Stimulated activated CD8-positive, alpha-beta memory T cell treated with anti-CD3 and anti-CD28 coated beads, Interleukin-7, amount 100 ng/mL, for 24 hours (primary cell): ENCODE data around the gene THUMPD1.
"Not testable (repeated sequence)": the region's sequence is repeated elsewhere in the genome, so short reads cannot be mapped to it uniquely, and the experiment has no call there.

Experiments
- DNase-seq: peaks from one replicate; pipeline ENCODE4 v3.0.0-alpha.2; 2020; ENCODE audit warnings: low read depth

THUMPD1 gene

GRCh38 chr16:20747030-20747816 is 5.6 kb upstream of the THUMPD1 start:
- DNase-seq = no peak

DNA sequence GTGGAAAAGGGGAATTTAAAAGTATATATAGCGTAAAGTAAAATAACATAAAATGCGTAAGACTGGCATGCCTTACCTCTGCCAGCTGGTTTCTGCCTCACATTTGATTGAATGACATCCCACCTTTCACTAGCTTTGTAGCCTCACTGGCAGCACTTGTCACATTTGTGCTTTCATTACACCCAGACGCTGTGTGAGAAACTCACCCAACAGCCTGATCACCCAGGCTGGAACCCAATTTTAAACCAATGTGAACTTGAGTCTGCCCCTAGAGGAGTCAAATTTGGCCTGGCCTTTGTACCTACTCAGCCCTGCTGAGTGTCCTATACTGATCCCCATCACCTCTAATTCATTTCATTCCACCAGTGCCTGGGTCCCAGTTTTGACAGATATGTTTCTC is 4.8 kb upstream of the THUMPD1 start:
- no peak for DNase-seq

- no peak for DNase-seq
Observed at GRCh38 chr16:20744922-20745440, 3.4 kb upstream of the THUMPD1 start.

DNA sequence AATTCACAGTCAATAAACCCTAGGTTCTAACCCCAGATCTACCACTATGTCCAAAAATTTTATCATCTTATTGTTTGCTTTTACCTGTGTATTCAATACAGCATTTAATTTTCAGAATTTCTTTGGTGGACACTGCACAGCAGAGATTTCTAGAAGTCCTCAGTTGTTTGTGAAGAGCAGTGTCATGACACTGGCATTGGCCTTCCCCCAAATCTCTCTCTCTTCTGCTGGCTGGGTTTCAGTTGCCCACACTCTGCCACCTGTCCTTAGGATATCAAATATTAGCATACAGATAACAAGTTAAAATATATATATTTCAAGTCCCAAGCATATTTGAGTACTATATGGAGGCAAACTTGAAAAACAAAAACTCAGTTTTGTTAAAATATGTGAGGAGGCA is 2.0 kb upstream of the THUMPD1 start:
- no peak for DNase-seq

- peak; percentile 82 for DNase-seq
Observed at GRCh38 chr16:20740901-20741521, 607 bp downstream of the THUMPD1 start.

DNA sequence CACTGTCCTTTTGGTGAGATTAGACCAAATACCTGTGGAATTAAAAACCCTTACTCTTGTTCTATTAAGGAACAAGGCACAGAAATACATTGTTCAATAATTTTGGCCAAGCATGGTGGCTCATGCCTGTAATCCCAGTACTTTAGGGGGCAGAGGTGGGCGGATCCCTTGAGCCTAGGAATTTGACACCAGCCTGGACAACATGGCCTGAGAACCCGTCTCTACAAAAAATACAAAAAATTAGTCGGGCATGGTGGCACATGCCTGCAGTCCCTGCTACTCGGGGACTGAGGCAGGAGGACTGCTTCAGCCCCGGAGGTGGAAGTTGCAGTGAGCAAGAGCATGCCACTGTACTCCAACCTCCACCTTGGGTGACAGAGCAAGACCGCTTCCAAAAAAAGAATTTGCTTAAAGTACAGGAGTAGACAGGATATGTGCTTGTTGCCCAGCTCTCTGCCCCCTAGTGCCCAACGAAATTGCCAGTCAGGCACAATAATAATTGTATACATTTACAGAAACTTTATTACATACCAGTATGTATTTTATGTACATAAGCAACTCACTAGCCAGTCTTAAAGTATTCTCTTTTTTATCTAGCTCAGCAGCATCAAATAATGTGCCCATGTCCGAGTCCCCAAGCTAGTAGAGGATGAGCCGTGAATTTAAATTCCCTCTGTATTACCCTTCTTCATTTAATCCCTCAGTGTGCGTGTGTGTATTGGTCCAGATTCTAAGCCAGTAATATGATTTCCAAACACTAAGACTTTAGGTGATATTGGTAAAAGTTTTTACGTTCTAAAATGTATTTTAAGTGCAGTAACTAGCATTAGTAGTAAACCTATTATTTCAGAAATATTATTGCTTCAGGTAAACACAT is 1.4 kb downstream of the THUMPD1 start:
- no peak for DNase-seq

DNA sequence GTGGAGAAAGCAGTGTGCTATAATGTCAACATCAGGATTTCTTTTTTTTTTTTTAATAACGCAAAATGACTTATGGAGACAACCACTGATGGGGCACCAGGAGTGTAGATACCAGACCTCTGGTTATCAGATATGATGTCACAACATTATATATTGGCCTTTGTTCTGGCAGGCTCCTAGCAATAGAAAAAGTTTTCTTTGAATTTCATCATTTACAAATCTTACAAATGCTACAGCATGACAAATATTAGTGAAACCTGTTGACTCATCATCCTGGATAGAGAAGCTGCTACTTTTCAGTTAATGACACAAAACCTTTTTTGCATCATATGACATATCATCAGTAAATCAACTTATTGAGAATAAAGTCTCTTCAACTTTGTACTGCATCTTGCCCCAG is 6.1 kb downstream of the THUMPD1 start:
- no peak for DNase-seq

DNA sequence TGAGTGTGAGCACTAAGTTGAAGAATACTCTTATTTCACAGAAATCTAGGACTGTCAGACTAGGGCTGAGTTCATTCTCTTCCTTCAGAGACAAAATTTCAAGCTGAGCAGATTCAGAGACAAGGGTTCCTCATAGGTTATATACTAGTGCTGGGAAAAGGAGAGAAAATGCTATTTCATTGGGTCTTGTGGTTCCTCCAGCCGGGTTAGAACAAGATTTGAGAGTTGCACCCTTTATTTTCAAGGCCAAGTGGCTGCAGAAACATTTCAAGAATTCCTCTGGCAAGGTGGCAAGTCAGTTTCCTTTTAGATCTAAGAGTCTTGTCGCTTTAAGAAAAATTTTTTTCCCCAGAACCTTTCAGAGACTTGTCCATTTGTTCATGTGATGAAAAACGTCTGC is 6.8 kb downstream of the THUMPD1 start:
- no peak for DNase-seq

GRCh38 chr16:20734056-20734455 is 7.6 kb downstream of the THUMPD1 start:
- no peak for DNase-seq

DNA sequence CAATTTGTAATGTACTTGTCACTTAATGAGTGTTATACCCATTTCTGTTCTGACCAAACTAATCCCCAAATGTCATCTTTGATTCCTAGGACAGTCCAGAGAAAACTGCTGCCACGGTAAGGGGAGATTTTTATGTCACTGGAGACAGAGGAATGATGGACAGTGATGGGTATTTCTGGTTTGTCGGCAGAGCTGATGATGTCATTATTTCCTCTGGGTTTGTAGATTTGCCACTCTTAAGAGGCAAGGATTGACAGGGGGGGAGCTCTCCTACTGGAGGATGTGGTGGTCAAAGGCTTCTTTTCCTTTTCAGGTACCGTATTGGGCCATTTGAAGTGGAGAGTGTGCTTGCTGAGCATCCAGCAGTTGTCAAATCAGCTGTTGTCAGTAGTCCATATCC is 12.5 kb downstream of the THUMPD1 start:
- no peak for DNase-seq

- DNase-seq = no peak
Observed at GRCh38 chr16:20727181-20727580, 14.4 kb downstream of the THUMPD1 start.

DNA sequence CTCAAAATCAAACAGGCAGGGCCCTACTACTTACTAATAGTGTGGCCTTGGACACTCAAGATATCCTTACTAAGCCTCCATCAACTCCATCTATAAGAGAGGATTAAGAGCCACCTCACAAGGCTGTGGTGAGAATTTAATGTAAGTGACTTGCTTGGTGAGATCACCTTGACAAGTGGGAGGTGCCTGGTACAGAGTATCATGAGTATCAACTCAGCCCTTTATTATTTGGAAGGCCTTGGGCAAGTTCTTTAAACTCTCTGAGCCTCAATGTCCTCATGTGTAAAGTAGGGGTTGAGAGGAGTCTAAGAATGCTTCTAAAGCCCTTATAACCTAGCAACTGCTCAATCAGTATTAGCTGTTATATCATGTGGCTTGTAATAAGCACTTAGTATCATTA is 15.0 kb downstream of the THUMPD1 start:
- DNase-seq = no peak

DNA sequence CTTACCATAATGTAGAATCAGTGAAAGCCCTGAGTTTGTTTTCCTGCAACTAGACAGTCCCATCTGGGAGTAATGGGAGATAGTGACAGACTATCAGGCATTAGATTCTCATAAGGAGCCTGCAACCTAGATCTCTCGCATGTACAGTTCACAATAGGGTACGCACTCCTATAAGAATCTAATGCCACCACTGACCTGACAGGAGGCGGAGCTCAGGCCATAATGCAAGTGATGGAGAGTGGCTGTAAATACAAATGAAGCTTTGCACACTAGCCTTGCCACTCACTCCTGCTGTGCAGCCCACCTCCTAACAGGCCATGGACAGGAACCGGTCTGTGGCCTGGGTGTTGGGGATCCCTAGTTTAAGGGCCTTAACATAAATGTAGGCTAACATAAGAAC is 21.4 kb downstream of the THUMPD1 start:
- no peak for DNase-seq

- not testable (repeated sequence) for DNase-seq
Observed at GRCh38 chr16:20717718-20718117, 23.9 kb downstream of the THUMPD1 start.

GRCh38 chr16:20711277-20711911 is 30.2 kb downstream of the THUMPD1 start:
- DNase-seq = no peak

GRCh38 chr16:20708129-20708528 is 33.5 kb downstream of the THUMPD1 start:
- DNase-seq = not testable (repeated sequence)

GRCh38 chr16:20707461-20707860 is 34.2 kb downstream of the THUMPD1 start:
- no peak for DNase-seq

GRCh38 chr16:20705972-20706371 is 35.6 kb downstream of the THUMPD1 start:
- DNase-seq = not testable (repeated sequence)

DNA sequence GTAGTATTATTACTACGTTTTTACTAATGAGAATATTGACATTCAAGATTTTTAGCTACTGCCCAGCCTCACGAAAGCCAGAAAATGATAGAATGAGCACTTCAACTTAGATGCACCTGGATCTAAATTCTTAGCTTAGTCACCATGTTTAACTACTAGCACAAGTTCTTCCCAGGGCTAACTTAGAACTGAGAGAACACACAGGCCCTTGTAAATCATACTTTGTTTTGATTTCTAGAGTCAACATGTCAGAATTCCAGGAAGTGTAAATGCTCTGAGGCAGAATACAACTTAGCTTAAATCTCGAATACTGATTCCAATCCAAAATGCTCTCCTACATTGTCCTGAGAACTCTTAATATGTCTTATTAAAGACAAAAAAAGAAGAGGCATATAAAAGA is 37.3 kb downstream of the THUMPD1 start:
- DNase-seq = no peak

DNA sequence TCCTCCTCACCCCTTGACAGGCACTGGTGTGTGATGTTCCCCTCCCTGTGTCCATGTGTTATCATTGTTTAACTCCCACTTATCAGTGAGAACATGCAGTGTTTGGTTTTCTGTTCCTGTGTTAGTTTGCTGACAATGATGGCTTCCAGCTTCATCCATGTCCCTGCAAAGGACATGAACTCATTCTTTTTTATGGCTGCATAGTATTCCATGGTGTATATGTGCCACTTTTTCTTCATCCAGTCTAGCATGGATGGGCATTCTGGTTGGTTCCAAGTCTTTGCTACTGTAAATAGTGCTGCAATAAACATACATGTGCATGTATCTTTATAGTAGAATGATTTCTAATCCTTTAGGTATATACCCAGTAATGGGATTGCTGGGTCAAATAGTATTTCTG is 39.9 kb downstream of the THUMPD1 start:
- DNase-seq = not testable (repeated sequence)

DNA sequence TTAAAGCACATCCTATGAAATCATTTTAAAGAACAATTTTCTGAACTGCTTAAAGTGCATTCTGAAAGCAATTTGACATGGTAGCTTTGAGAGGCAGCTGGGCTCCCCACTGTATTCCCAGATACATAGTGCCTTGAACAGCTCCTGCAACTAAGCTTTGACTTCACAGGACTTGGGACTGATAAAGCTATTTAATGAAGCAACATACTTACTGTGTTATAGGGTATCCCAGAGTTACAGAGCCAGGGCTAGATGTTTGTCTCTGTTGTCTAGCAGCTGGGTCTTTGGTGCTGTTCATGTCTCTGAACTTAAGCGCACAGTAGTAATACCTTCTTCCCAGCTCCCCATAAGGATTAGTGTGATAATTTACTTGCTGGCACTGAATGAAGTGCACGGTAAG is 45.0 kb downstream of the THUMPD1 start:
- DNase-seq = no peak

DNA sequence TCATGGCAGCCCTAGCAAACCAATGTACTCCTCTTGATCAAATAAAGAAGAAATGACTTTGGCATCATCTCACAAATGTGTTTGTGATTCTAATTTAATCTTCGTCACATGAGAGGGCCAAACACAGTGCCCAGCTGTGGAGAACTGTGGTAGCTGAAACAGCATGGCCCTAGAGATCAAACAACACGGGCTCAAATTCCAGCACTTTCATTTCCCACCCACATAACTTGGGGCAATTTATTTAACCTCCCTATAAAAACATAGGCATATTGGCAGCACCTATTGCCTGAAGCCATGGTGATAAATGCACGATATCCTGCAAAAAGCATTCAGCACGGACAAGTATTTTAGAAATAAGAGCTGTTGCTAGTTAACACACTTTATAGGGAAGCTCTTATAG is 46.6 kb downstream of the THUMPD1 start:
- no peak for DNase-seq
